ENCODE measurements around the gene DNAH8.

The DNAH8 gene

GRCh38 chr6:38799529-38800184 is 84.5 kb downstream of the DNAH8 start:
- DNase-seq (ENCODE audit: low spot score): no peak

GRCh38 chr6:38801305-38801704 is 86.2 kb downstream of the DNAH8 start:
- no peak for DNase-seq (ENCODE audit: low spot score)

- DNase-seq (ENCODE audit: low spot score): no peak
Measured at GRCh38 chr6:38802497-38802896, 87.4 kb downstream of the DNAH8 start.

- DNase-seq (ENCODE audit: low spot score): no peak
Measured at GRCh38 chr6:38803129-38803528, 88.0 kb downstream of the DNAH8 start.

GRCh38 chr6:38804358-38804757 is 89.2 kb downstream of the DNAH8 start:
- DNase-seq (ENCODE audit: low spot score): no peak

- DNase-seq (ENCODE audit: low spot score): no peak
Measured at GRCh38 chr6:38805127-38805655, 90.1 kb downstream of the DNAH8 start.

GRCh38 chr6:38805692-38806091 is 90.6 kb downstream of the DNAH8 start:
- no peak for DNase-seq (ENCODE audit: low spot score)

- DNase-seq (ENCODE audit: low spot score): no peak
Measured at GRCh38 chr6:38806271-38806670, 91.2 kb downstream of the DNAH8 start.

GRCh38 chr6:38806833-38807232 is 91.7 kb downstream of the DNAH8 start:
- DNase-seq (ENCODE audit: low spot score): no peak

GRCh38 chr6:38808039-38808438 is 92.9 kb downstream of the DNAH8 start:
- DNase-seq (ENCODE audit: low spot score): no peak

- no peak for DNase-seq (ENCODE audit: low spot score)
Measured at GRCh38 chr6:38813041-38813823, 98.1 kb downstream of the DNAH8 start.

GRCh38 chr6:38814761-38815160 is 99.7 kb downstream of the DNAH8 start:
- DNase-seq (ENCODE audit: low spot score): no peak

- no peak for DNase-seq (ENCODE audit: low spot score)
Measured at GRCh38 chr6:38815250-38815649, 100.1 kb downstream of the DNAH8 start.

- DNase-seq (ENCODE audit: low spot score): no peak
Measured at GRCh38 chr6:38818691-38819090, 103.6 kb downstream of the DNAH8 start.

GRCh38 chr6:38822963-38823362 is 107.9 kb downstream of the DNAH8 start:
- DNase-seq (ENCODE audit: low spot score): no peak

GRCh38 chr6:38824243-38824894 is 109.3 kb downstream of the DNAH8 start:
- DNase-seq (ENCODE audit: low spot score): no peak

- no peak for DNase-seq (ENCODE audit: low spot score)
Measured at GRCh38 chr6:38827024-38827423, 111.9 kb downstream of the DNAH8 start.

GRCh38 chr6:38831865-38832264 is 116.8 kb downstream of the DNAH8 start:
- no peak for DNase-seq (ENCODE audit: low spot score)

- DNase-seq (ENCODE audit: low spot score): no peak
Measured at GRCh38 chr6:38833320-38833719, 118.2 kb downstream of the DNAH8 start.

- no peak for DNase-seq (ENCODE audit: low spot score)
Measured at GRCh38 chr6:38836585-38836984, 121.5 kb downstream of the DNAH8 start.

- no peak for DNase-seq (ENCODE audit: low spot score)
Measured at GRCh38 chr6:38837101-38837500, 122.0 kb downstream of the DNAH8 start.

GRCh38 chr6:38843798-38844197 is 128.7 kb downstream of the DNAH8 start:
- no peak for DNase-seq (ENCODE audit: low spot score)

- DNase-seq (ENCODE audit: low spot score): no peak
Measured at GRCh38 chr6:38845931-38846330, 130.8 kb downstream of the DNAH8 start.

Measured in LoVo (cell line).